Stomach smooth muscle (tissue), 2 donors: ENCODE data around the gene AKAP9.

Experiments used
- H3K27ac ChIP-seq: one replicate; pipeline ENCODE4 v1.7.0; 2013; ENCODE audit warnings: mild to moderate bottlenecking, low read length, inconsistent platforms
- H3K27me3 ChIP-seq, 2 donors: one replicate each; pipeline ENCODE4 v1.7.0; 2013; ENCODE audit warnings: low read length in 2 of 2; ENCODE audit not compliant: insufficient read depth in 2 of 2, control insufficient read depth in 1 of 2
- H3K36me3 ChIP-seq, 2 donors: one replicate each; pipeline ENCODE4 v1.7.0; 2013; ENCODE audit warnings: low read length in 2 of 2; ENCODE audit not compliant: control insufficient read depth in 2 of 2, insufficient read depth in 2 of 2
- H3K4me1 ChIP-seq: one replicate; pipeline ENCODE4 v1.7.0; 2013; ENCODE audit warnings: low read length; ENCODE audit not compliant: control insufficient read depth, insufficient read depth
- H3K4me3 ChIP-seq, 2 donors: one replicate each; pipeline ENCODE4 v1.7.0; 2013; ENCODE audit warnings: low read length in 2 of 2
- H3K9ac ChIP-seq, 2 donors: one replicate each; pipeline ENCODE4 v1.7.0; 2013; ENCODE audit warnings: low read length in 2 of 2, mild to moderate bottlenecking in 1 of 2
- H3K9me3 ChIP-seq, 2 donors: one replicate each; pipeline ENCODE4 v1.7.0; 2013; ENCODE audit warnings: low read length in 2 of 2; ENCODE audit not compliant: control insufficient read depth in 2 of 2
- donor health status: healthy.
- donor health status: Pancreatic carcinoma.

AKAP9 gene

GRCh38 chr7:92056286-92056685, 115.6 kb downstream of the AKAP9 start:
- Histone ChIP-seq H3K4me1 (no peaks in the 10 kb centered on the region), H3K36me3 (peaks cover 2 to 9% of the 10 kb centered on the region in 2 donors), H3K9ac (no peak overlapping the region), H3K27me3 (no peaks in the 10 kb centered on the region), H3K9me3 (no peaks in the 10 kb centered on the region), H3K27ac (no peak overlapping the region), H3K4me3 (no peak overlapping the region)

DNA sequence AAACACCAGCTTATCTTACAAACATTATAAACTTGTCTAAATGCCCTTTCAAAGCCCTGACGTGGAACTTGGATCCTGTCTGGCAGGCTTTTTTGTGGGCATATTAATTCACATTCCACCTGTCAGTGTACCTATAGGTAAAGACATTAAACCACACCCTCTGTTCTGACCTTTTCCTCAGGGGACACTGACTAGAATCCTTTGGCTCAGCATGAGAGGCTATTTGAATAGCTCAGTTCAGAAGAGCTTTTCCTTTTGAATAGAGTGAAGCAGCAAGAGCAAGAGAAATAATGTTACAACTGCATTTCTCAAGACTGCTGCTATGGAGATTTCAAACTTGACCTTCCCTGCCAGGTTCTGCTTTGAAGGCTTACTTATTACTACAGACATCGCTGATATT, 116.7 kb downstream of the AKAP9 start:
- Histone ChIP-seq H3K27ac (no peak overlapping the region), H3K36me3 (peaks cover 2 to 9% of the 10 kb centered on the region in 2 donors), H3K27me3 (no peaks in the 10 kb centered on the region), H3K9ac (no peak overlapping the region), H3K4me3 (peak overlapping the region in 1 of 2 donors; percentile 22), H3K4me1 (no peaks in the 10 kb centered on the region), H3K9me3 (no peaks in the 10 kb centered on the region)

DNA sequence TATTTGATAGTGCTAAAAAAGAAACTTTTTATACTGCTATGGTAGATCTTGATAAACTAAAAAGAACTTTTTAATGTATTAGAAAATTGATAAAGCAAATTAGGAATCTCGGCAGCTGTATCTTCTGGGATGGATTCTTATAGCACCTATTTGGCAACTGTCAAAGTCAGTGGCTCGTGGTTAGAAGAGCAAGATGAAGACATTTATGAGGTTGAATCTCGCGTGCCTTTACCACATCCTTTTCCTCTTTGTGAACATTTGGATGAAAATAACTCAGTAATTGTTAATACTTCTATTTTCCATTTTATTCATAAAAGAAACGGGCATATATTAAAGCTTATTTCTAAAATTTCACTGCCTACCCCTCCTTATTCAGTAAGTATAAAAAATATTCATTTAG, 117.4 kb downstream of the AKAP9 start:
- Histone ChIP-seq H3K36me3 (peaks cover 2 to 6% of the 10 kb centered on the region in 2 donors), H3K27me3 (no peaks in the 10 kb centered on the region), H3K27ac (no peak overlapping the region), H3K4me3 (no peak overlapping the region), H3K9ac (no peak overlapping the region), H3K4me1 (no peaks in the 10 kb centered on the region), H3K9me3 (no peaks in the 10 kb centered on the region)

- Histone ChIP-seq H3K9ac (no peak overlapping the region), H3K36me3 (peaks cover 0 to 4% of the 10 kb centered on the region in 2 donors), H3K4me1 (no peaks in the 10 kb centered on the region), H3K9me3 (no peaks in the 10 kb centered on the region), H3K4me3 (no peak overlapping the region), H3K27me3 (no peaks in the 10 kb centered on the region), H3K27ac (no peak overlapping the region)
Measured at GRCh38 chr7:92058899-92059298, 118.2 kb downstream of the AKAP9 start.

GRCh38 chr7:92061154-92061553, 120.5 kb downstream of the AKAP9 start:
- Histone ChIP-seq H3K9ac (no peak overlapping the region), H3K4me1 (no peaks in the 10 kb centered on the region), H3K4me3 (no peak overlapping the region), H3K36me3 (peaks cover 0 to 4% of the 10 kb centered on the region in 2 donors), H3K27ac (no peak overlapping the region), H3K9me3 (no peaks in the 10 kb centered on the region), H3K27me3 (no peaks in the 10 kb centered on the region)

DNA sequence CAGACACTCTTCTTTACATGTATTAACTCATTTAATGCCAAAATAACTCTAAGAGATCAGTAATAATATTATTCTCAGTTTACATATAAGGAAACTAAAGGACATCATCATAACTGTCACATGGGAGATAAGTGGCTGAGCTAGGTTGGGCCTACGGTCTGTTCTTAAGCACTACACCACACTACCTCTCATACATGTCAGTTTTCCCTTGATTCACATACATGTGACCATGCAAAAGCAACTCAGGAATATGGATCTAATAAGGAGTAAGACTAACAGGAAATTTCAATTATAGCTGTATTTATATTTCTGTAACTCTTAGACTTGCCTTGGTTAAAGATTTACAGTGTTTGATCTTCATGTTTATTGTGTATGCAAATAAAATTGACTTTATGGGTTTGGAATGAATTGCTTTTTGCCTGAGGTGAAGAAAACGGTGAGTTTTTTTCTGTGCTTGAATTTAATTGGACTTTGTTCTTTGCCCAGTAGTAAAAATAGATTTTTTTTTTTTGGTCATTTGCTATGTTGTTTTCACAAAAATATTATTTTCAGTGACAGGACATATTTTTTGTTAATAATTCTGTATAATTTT, 123.9 kb downstream of the AKAP9 start:
- no peaks in the 10 kb centered on the region for H3K27me3 ChIP-seq
- no peak overlapping the region for H3K27ac ChIP-seq
- H3K9ac ChIP-seq = no peak overlapping the region
- no peak overlapping the region for H3K4me3 ChIP-seq
- H3K9me3 ChIP-seq = no peaks in the 10 kb centered on the region
- peaks cover 8 to 10% of the 10 kb centered on the region in 2 donors for H3K36me3 ChIP-seq
- no peaks in the 10 kb centered on the region for H3K4me1 ChIP-seq

- Histone ChIP-seq H3K36me3 (peaks cover 6 to 8% of the 10 kb centered on the region in 2 donors), H3K27me3 (no peaks in the 10 kb centered on the region), H3K4me1 (no peaks in the 10 kb centered on the region), H3K4me3 (no peak overlapping the region), H3K27ac (no peak overlapping the region), H3K9me3 (no peaks in the 10 kb centered on the region), H3K9ac (no peak overlapping the region)
Measured at GRCh38 chr7:92071032-92071431, 130.4 kb downstream of the AKAP9 start.

- no peaks in the 10 kb centered on the region for H3K4me1 ChIP-seq
- H3K9me3 ChIP-seq = no peaks in the 10 kb centered on the region
- H3K27ac ChIP-seq = no peak overlapping the region
- H3K27me3 ChIP-seq = no peaks in the 10 kb centered on the region
- H3K4me3 ChIP-seq = no peak overlapping the region
- no peak overlapping the region for H3K9ac ChIP-seq
- H3K36me3 ChIP-seq = peaks cover 3 to 4% of the 10 kb centered on the region in 2 donors
Measured at GRCh38 chr7:92072121-92072520, 131.5 kb downstream of the AKAP9 start.

- no peak overlapping the region for H3K9ac ChIP-seq
- no peak overlapping the region for H3K4me3 ChIP-seq
- no peak overlapping the region for H3K27ac ChIP-seq
- no peaks in the 10 kb centered on the region for H3K4me1 ChIP-seq
- H3K36me3 ChIP-seq = no peaks in the 10 kb centered on the region
- H3K27me3 ChIP-seq = no peaks in the 10 kb centered on the region
- H3K9me3 ChIP-seq = no peaks in the 10 kb centered on the region
Measured at GRCh38 chr7:92072708-92073107, 132.0 kb downstream of the AKAP9 start.

DNA sequence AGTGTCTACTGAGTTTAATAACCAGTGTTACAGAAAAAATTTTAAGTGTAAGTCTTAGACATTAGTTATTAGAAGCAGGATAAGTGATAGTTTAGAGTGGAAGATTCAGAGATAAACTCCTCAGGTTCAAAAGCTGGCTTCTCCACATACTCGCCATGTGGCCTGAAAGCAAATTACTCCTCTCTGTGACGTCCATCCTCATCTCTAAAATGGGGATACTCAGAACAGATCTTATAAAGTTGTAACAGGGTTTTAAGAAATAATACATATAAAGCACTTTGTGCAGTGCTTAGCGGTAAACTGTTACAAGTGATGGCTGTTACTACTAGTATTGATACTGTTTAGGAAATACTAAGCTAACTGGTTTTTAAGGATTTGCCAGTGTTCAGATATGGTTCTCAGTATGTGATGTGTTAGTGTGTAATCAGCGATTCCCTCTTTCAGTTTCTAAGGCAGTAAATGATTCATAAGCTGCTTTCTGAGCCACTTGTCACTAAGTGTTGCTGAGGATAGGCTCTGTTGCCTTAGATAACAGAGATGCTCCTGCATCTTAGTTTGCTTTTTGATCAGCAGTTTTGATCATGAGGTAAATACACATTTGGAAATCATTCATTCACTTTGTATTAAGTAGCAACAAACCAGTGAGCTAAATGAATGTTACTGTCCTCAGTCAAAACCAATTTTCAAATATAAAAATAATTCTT, 134.9 kb downstream of the AKAP9 start:
- H3K27me3 ChIP-seq = no peaks in the 10 kb centered on the region
- no peaks in the 10 kb centered on the region for H3K4me1 ChIP-seq
- no peak overlapping the region for H3K4me3 ChIP-seq
- no peaks in the 10 kb centered on the region for H3K9me3 ChIP-seq
- no peak overlapping the region for H3K27ac ChIP-seq
- H3K36me3 ChIP-seq = peaks cover 0 to 7% of the 10 kb centered on the region in 2 donors
- H3K9ac ChIP-seq = no peak overlapping the region

DNA sequence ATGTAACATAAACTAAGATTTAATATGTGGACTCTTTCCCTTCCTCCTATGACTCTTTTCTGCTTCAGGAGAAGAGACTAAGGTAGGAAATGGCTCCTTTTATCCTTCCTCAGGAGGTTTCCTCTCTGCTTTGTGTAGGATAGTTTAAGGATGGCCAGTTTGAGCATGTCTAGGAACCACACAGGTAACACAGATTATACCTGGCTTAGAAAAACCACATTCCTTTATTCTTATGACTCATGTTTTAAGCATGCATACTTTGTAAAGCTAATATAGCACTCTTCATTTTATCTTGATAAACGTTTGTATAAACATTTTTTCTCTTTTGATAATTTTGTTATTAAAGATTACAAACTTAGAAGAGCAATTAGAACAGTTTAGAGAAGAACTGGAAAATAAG, 135.8 kb downstream of the AKAP9 start:
- peaks cover 0 to 7% of the 10 kb centered on the region in 2 donors for H3K36me3 ChIP-seq
- no peak overlapping the region for H3K9ac ChIP-seq
- no peaks in the 10 kb centered on the region for H3K9me3 ChIP-seq
- H3K4me1 ChIP-seq = no peaks in the 10 kb centered on the region
- no peak overlapping the region for H3K4me3 ChIP-seq
- no peak overlapping the region for H3K27ac ChIP-seq
- H3K27me3 ChIP-seq = no peaks in the 10 kb centered on the region
